Neutrophil (primary cell): ENCODE data around the gene NOL9.
A peak's percentile ranks its signal among the peaks of the same experiment; 100 is the strongest.

Experiments
- H3K27ac ChIP-seq: fragments of 200-600 bp; sonication (generic); 2 replicates; pipeline ENCODE4 v1.5.1; 2016; ENCODE audit warnings: mild to moderate bottlenecking, moderate library complexity
- H3K27me3 ChIP-seq: fragments of 200-600 bp; sonication (generic); 2 replicates; pipeline ENCODE4 v1.6.0; 2016; ENCODE audit warnings: mild to moderate bottlenecking
- H3K36me3 ChIP-seq: fragments of 200-600 bp; sonication (generic); 2 replicates; pipeline ENCODE4 v1.5.1; 2017
- H3K4me1 ChIP-seq, 2 experiments: fragments of 200-600 bp in 1 of 2; sonication (generic) in 1 of 2; 1 replicate in 1 of 2; 2 replicates in 1 of 2; pipeline versions ENCODE4 v1.5.1 to v1.6.1; 2013 to 2016; ENCODE audit warnings: low read depth in 1 of 2, low read length in 1 of 2, mild to moderate bottlenecking in 1 of 2, moderate library complexity in 1 of 2; ENCODE audit not compliant: control insufficient read depth in 1 of 2, insufficient read depth in 1 of 2
- H3K4me3 ChIP-seq, 2 experiments: fragments of 200-600 bp in 1 of 2; sonication (generic) in 1 of 2; 1 replicate in 1 of 2; 2 replicates in 1 of 2; pipeline ENCODE4 v1.5.1; 2013 to 2016; ENCODE audit warnings: low read depth in 1 of 2, low read length in 1 of 2, mild to moderate bottlenecking in 1 of 2, moderate library complexity in 1 of 2
- H3K9me3 ChIP-seq: fragments of 200-600 bp; sonication (generic); 2 replicates; pipeline ENCODE4 v1.5.1; 2016
- CTCF ChIP-seq: fragments of 200-600 bp; sonication (generic); IDR thresholded peaks from 2 replicates; pipeline ENCODE4 v1.5.1; 2016; ENCODE audit warnings: antibody characterized with exemption

NOL9 gene

GRCh38 chr1:6579374-6580118 lies 25.2 kb upstream of the NOL9 start, which contains the start of gene ZBTB48:
ZBTB48 (plus strand) TSS chr1:6579994; CDS start chr1:6580610, 616 bp downstream.
- H3K36me3 ChIP-seq, result peaks cover 8% of the 10 kb centered on the region
- H3K4me1 ChIP-seq, result peaks cover 38 to 42% of the 10 kb centered on the region in 2 experiments
- TF ChIP-seq CTCF, result peak; percentile 25
- H3K4me3 ChIP-seq, result peak within 1 kb of the TSS; percentile 83 to 88
- H3K27me3 ChIP-seq, result no peaks in the 10 kb centered on the region
- H3K9me3 ChIP-seq, result no peaks in the 10 kb centered on the region
- H3K27ac ChIP-seq, result peak within 1 kb of the TSS; percentile 93

- peak overlapping the region; percentile 83 to 88 for H3K4me3 ChIP-seq
- H3K4me1 ChIP-seq, result peaks cover 38 to 42% of the 10 kb centered on the region in 2 experiments
- H3K27ac ChIP-seq, result peak overlapping the region; percentile 93
- H3K9me3 ChIP-seq, result no peaks in the 10 kb centered on the region
- TF ChIP-seq CTCF, result no peak
- peaks cover under 1% of the 10 kb centered on the region for H3K36me3 ChIP-seq
- H3K27me3 ChIP-seq, result no peaks in the 10 kb centered on the region
These were observed 24.5 kb upstream of the NOL9 start for GRCh38 chr1:6578624-6579373.

DNA sequence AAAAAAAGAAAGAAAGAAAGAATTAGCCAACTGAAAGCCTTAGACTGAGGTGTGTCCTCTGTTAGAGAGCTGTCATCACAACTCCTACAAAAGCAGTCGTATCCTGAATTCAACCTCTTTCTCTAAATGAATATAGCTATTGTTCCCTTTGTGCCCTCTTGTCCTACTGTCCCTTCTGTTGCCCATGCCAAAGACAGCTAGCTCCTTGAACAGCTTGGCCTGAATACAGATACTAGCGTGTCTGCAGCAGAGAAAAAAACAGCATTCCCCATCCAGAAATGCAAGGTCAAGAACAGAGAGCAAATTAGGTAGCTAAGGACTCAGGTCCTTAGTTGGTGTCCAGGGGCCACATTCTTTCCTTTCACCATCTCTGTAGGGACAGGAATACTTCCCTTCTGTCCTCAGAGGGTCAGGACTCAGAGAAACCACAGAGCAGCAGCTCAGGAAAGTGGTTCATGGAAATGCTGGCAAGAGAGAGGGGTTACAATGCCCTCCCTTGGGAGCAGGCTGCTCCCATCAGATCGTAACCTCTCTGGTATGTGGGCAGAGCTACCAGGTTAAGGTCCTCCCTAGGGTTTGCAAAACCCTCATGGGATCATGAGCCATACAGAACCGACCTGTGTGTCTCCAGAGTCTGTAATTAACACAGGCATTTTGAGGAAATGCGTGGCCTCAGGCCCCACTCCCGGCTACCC lies 23.7 kb upstream of the NOL9 start:
- Histone ChIP-seq H3K9me3 (no peaks in the 10 kb centered on the region), H3K4me3 (no peak overlapping the region), H3K27me3 (peaks cover 1% of the 10 kb centered on the region), H3K27ac (no peak overlapping the region), H3K4me1 (peaks cover 36 to 37% of the 10 kb centered on the region in 2 experiments), H3K36me3 (no peaks in the 10 kb centered on the region)
- TF ChIP-seq CTCF, result no peak

GRCh38 chr1:6574818-6575217 lies 20.5 kb upstream of the NOL9 start:
- H3K4me1 ChIP-seq, result peaks cover 6 to 9% of the 10 kb centered on the region in 2 experiments

More at GRCh38 chr1:6574818-6575217, 20.5 kb upstream of the NOL9 start:
- no peak overlapping the region for H3K27ac ChIP-seq
- H3K27me3 ChIP-seq, result peaks cover 13% of the 10 kb centered on the region
- no peaks in the 10 kb centered on the region for H3K36me3 ChIP-seq
- no peak for TF ChIP-seq CTCF
- H3K9me3 ChIP-seq, result no peaks in the 10 kb centered on the region
- H3K4me3 ChIP-seq, result no peak overlapping the region
